Testis (tissue), 3 donors: ENCODE measurements around the gene CD9. TPM values are rescaled to one million over a fixed set of nuclear protein-coding genes. Genes with fewer than 3 reads are reported as not detected.

ENCODE experiments used
- DNase-seq: peaks from one replicate; pipeline ENCODE4 v3.0.0-alpha.2; 2019
- H3K27ac ChIP-seq, 2 donors: fragments of 200-600 bp; sonication (generic); one replicate each; pipeline ENCODE4 v1.5.1; 2019
- H3K27me3 ChIP-seq: fragments of 200-600 bp; sonication (generic); one replicate; pipeline ENCODE4 v1.5.1; 2019
- H3K36me3 ChIP-seq: fragments of 200-600 bp; sonication (generic); one replicate; pipeline ENCODE4 v1.5.1; 2017; ENCODE audit warnings: low read depth; ENCODE audit errors: missing control alignments
- H3K4me1 ChIP-seq: fragments of 200-600 bp; sonication (generic); one replicate; pipeline ENCODE4 v1.5.1; 2019
- H3K4me3 ChIP-seq, 2 donors: fragments of 200-600 bp; sonication (generic); one replicate each; pipeline ENCODE4 v1.5.1; 2017 to 2019
- H3K9me3 ChIP-seq: fragments of 200-600 bp; sonication (generic); one replicate; pipeline ENCODE4 v1.5.1; 2017
- CTCF ChIP-seq, 3 experiments: fragments of 450-650 bp in 2 of 3; fragments of 200-600 bp in 1 of 3; sonication (generic) in 1 of 3; IDR thresholded peaks; one replicate each; pipeline ENCODE4 v1.5.1; 2016 to 2019; ENCODE audit warnings: antibody characterized with exemption in 3 of 3, mild to moderate bottlenecking in 2 of 3, moderate library complexity in 1 of 3
- POLR2A ChIP-seq: fragments of 450-650 bp; IDR thresholded peaks from one replicate; pipeline ENCODE4 v1.6.1; 2017; ENCODE audit warnings: antibody characterized with exemption, mild to moderate bottlenecking, moderate library complexity
- WGBS, 2 donors: methylation state at CpG; one replicate each; pipeline ENCODE4 v1.1.5; 2018; 5-methylcytosine and 5-hydroxymethylcytosine counted together
- intact Hi-C: fragments of 100-400 bp; cut with DNase I; formaldehyde crosslinking; loops from one replicate; pipeline ENCODE4 v1.15.1; 2023; ENCODE audit warnings: low total_unique reads
- polyA plus RNA-seq: library from polyadenylated mRNA; stranded (reverse); fragments of 350-450 nt; fragmentation: Illumina TruSeq; extraction: RNeasy Lipid Tissue Mini Kit (QIAGEN cat#74804); gene quantifications from one replicate; pipeline ENCODE4 v1.2.3, GENCODE V29; 2014; ENCODE audit warnings: low read depth, low replicate concordance; ENCODE audit not compliant: insufficient read depth
- small RNA-seq, 2 donors: library from RNA; depleted of rRNA; stranded (forward); fragments of <200 nt; gene quantifications; one replicate each; pipeline ENCODE3, GENCODE V24; 2016
- total RNA-seq, 2 donors: library from RNA; depleted of rRNA; stranded (reverse); fragments of >200 nt; gene quantifications; one replicate each; pipeline ENCODE4 v1.2.3, GENCODE V29; 2016

Gene CD9
- total and polyA plus RNA-seq, 3 donors from 2014 or later, result 31.2 to 94.2 (median 53.1) TPM

- no peaks in the 10 kb centered on the region for H3K4me1 ChIP-seq
- WGBS, 2 donors, result 20 to 72% methylated on average over 1 of the region's 1 CpG
- no peak for DNase-seq
- no peak overlapping the region for H3K27ac ChIP-seq
- H3K27me3 ChIP-seq, result no peaks in the 10 kb centered on the region
- no peaks in the 10 kb centered on the region for H3K36me3 ChIP-seq
- no peak for TF ChIP-seq CTCF (IDR thresholded peaks at IDR 0.05)
- no peak for TF ChIP-seq POLR2A
- H3K4me3 ChIP-seq, result no peak overlapping the region
- intact Hi-C loops, result no loop called here
- H3K9me3 ChIP-seq, result no peaks in the 10 kb centered on the region
Measured at GRCh38 chr12:6285532-6286306, 85.5 kb downstream of the CD9 start.

Small RNA genes within 50 kb of the gene (small RNA-seq; reads per million reads assigned to genes)
- 0 reads per million in 2 donors for gene ATP5MFP5
- 0 reads per million in 2 donors for gene RF00019

Other genes starting within 250 kb of the CD9 start
- gene VWF, start 75.7 kb upstream of the CD9 start, total RNA-seq, result 10 to 100 TPM; 83.7 to 86.2 TPM
- 68.3 TPM for gene VWF, start 75.7 kb upstream of the CD9 start, polyA plus RNA-seq
- 1 to 10 TPM in 1 of 2 donors, under 1 TPM in 1; 0.87 to 2.0 TPM for gene PLEKHG6, start 110.3 kb downstream of the CD9 start, total RNA-seq
- gene PLEKHG6, start 110.3 kb downstream of the CD9 start, polyA plus RNA-seq, result 2.2 TPM
- 100 to 1,000 TPM in 1 of 2 donors, 10 to 100 TPM in 1; 94.6 to 106 TPM for gene TNFRSF1A, start 141.7 kb downstream of the CD9 start, total RNA-seq
- gene TNFRSF1A, start 141.7 kb downstream of the CD9 start, polyA plus RNA-seq, result 59.8 TPM
- 10 to 100 TPM; 22.7 to 43.1 TPM for gene SCNN1A, start 175.2 kb downstream of the CD9 start, total RNA-seq
- 14.6 TPM for gene SCNN1A, start 175.2 kb downstream of the CD9 start, polyA plus RNA-seq
- 100 to 1,000 TPM in 1 of 2 donors, 10 to 100 TPM in 1; 81.3 to 112 TPM for gene LTBR, start 183.8 kb downstream of the CD9 start, total RNA-seq
- gene LTBR, start 183.8 kb downstream of the CD9 start, polyA plus RNA-seq, result 36.6 TPM
- under 1 TPM in 1 of 2 donors, not detected in 1; 0.74 TPM for gene CD27, start 244.6 kb downstream of the CD9 start, total RNA-seq
- gene CD27, start 244.6 kb downstream of the CD9 start, polyA plus RNA-seq, result 3.7 TPM